HG03354 (cell line): ENCODE data around the gene RETREG2.
"Not testable (repeated sequence)": the region's sequence is repeated elsewhere in the genome, so short reads cannot be mapped to it uniquely, and the experiment has no call there.

Source experiments
- ATAC-seq: cut with Tn5 transposase; IDR thresholded peaks from one replicate; pipeline ENCODE4 v1.9.1; 2021; ENCODE audit warnings: mild to moderate bottlenecking; ENCODE audit not compliant: unreplicated experiment, poor library complexity, severe bottlenecking

The RETREG2 gene

DNA sequence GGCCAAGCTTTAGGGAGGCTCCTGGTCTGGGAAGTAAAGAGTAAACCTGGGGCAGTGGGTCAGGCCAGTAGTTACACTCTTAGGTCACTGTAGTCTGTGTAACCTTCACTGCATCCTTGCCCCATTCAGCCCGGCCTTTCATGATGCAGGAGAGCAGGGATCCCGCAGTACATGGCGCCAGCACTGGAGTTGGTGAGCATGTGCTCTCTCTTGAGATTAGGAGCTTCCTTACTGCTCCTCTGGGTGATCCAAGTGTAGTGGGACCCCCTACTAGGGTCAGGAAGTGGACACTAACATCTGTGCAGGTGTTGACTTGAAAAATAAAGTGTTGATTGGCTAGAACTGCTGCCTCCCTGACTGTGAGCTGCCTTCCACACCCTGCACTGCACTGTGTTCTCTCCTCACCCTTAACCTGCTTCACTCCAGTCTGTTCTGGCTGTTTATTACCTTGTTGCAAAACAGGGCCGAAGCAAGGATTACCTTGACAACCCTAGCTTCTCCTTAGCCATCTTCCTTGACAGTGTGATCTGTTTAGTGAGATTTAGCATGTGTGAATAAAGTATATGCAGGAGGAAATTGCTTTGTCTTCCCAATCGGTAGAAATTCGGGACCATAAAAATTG, 5.2 kb downstream of the RETREG2 start:
- ATAC-seq: no peak

DNA sequence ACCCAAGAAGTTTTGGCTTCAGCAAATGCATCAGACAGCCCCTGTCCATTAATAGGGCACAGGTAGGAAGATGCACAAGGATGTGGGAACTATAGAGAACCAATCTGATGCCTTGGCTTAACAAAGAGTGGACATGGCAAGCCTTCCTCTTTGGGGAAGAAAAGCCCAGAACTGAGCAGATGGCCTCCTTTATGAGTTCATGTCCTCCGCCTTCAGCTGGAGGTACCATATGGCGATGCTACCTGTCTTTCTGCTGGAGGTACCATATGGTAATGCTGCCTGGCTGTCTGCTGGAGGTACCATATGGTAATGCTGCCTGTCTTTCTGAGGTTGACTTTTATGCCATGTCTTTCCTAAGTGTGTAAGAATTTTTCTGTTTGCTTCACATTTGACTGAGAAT, 6.0 kb downstream of the RETREG2 start:
- no peak for ATAC-seq

- no peak for ATAC-seq
Observed at GRCh38 chr2:219186754-219187456, 8.8 kb downstream of the RETREG2 start.

GRCh38 chr2:219197388-219197787, 19.3 kb downstream of the RETREG2 start:
- no peak for ATAC-seq

DNA sequence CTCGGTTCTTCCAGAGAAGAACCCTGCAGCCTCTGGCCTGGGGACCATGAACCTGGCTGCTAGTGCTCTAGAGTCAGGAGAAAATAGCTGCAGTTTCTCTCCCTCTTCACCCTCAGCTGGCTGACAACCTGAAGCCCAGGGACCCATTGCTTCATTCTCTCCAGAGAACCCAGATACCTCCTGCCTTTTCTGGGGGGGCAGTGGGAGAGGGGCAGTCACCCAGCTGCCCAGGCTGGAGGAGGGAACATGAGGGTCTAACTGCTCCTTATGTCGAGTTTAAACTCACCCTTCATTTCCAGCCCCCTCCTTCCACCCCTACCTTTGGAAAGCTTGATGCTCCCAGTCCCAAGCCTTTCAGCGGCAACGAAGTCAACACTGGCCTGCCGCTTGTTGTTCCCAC, 20.9 kb downstream of the RETREG2 start:
- ATAC-seq: no peak

- ATAC-seq: no peak
Observed at GRCh38 chr2:219199470-219200211, 21.6 kb downstream of the RETREG2 start.

- not testable (repeated sequence) for ATAC-seq
Observed at GRCh38 chr2:219200502-219201326, 22.6 kb downstream of the RETREG2 start.

DNA sequence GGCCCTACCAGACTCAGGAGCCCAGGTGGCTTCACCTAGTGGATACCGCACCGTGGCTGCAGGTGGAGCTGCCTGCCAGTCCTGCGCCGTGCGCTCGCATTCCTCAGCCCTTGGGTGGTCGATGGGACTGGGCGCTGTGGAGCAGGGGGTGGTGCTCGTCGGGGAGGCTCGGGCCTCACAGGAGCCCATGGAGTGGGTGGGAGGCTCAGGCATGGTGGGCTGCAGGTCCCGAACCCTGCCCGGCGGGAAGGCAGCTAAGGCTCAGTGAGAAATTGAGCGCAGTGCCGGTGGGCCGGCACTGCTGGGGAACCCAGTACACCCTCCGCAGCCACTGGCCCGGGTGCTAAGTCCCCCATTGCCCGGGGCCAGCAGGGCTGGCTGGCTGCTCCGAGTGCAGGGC, 23.3 kb downstream of the RETREG2 start:
- ATAC-seq: not testable (repeated sequence)

DNA sequence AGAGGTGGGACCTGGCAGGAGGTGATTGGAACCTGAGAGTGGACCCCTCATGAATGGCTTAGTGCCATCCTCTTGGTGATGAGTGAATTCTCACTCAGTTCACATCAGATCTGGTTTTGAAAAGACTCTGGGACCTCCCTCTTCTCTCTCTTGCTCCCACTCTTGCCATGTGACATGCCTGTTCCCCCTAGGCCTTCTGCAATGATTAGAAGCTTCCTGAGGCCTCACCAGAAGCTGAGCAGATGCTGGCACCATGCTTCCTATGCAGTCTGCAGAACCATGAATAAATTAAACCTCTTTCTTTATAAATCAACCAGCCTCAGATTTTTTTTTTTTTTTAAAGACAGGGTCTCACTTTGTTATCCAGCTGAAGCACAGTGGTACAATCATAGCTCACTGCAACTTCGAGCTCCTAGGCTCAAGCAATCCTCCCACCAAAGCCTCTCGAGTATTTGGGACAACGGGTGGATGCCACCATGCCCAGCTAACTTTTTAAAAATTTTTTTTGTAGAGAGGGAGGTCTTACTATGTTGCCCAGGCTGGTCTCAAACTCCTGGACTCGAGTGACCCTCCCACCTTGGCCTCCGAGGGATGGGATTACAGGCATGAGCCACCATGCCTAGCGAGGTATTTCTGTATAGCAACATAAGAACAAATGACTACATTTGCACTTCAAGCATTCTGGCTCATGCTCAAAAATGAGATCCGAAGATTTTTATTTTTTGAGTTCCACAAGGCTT, 26.5 kb downstream of the RETREG2 start:
- no peak for ATAC-seq

DNA sequence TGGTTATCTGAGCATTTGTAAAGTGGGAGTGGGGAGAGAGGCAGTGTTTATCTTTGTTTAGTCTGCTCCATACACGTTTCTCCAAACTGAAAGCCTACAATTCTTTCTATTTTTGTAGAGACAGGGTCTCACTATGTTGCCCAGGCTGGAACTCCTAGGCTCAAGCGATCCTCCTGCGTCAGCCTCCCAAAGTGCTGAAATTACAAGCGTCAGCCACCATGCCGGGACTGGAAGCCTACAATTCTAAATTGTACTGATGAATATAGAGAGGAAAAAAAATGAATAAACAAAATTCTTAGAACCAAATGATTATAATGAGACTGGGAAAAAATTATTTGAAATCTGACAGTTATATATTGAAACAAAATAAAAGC, 27.1 kb downstream of the RETREG2 start:
- ATAC-seq: no peak

DNA sequence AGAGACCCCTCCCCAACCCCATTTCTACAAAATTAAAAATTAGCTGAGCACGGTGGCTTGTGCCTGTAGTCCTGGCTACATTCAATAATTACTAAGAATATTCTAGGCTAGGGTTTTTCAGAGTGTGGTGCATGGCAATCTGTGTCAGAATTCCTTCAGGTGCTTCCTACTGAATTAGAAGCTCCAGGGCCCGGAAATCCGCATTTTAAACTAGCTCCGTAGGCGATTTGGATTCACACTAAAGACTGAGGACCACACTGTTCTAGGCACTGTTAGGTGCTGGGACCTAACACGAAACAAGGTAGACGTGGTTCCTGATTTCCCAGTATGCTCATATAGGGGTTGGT, 27.9 kb downstream of the RETREG2 start:
- no peak for ATAC-seq

GRCh38 chr2:219206328-219207133, 28.5 kb downstream of the RETREG2 start, which contains the start of gene ZFAND2B:
ZFAND2B (plus strand) TSS chr2:219206782; CDS start chr2:219206988, 206 bp downstream.
- peak; percentile 99 for ATAC-seq

GRCh38 chr2:219207134-219207883, 29.2 kb downstream of the RETREG2 start:
- no peak for ATAC-seq

- ATAC-seq: no peak
Observed at GRCh38 chr2:219207884-219208740, 30.0 kb downstream of the RETREG2 start.

GRCh38 chr2:219209236-219210195, 31.4 kb downstream of the RETREG2 start:
- no peak for ATAC-seq
